SK-N-SH (cell line): Measurements from ENCODE around the gene CCDC112.

ENCODE experiments used
- CTCF ChIP-seq: fragments of 200-600 bp; sonication (generic); IDR thresholded peaks from 2 replicates; pipeline ENCODE4 v1.6.1; 2017; ENCODE audit warnings: antibody characterized with exemption, mild to moderate bottlenecking, moderate library complexity
- ELF1 ChIP-seq: IDR thresholded peaks from 2 replicates; pipeline ENCODE4 v1.4.0; 2012
- EP300 ChIP-seq, 2 experiments: IDR thresholded peaks; 2 replicates each; pipeline versions ENCODE4 v1.4.0 to v1.6.1; 2012; ENCODE audit warnings: borderline replicate concordance in 1 of 2, low read depth in 1 of 2, low read length in 1 of 2
- JUND ChIP-seq: IDR thresholded peaks from 2 replicates; pipeline ENCODE4 v1.4.0; 2012
- MXI1 ChIP-seq: IDR thresholded peaks from 2 replicates; pipeline ENCODE4 v1.6.1; 2012; ENCODE audit warnings: mild to moderate bottlenecking, low read depth, low read length, improper control_type of control experiment
- RAD21 ChIP-seq: IDR thresholded peaks from 2 replicates; pipeline ENCODE4 v1.6.1; 2012; ENCODE audit warnings: mild to moderate bottlenecking, low read length
- REST ChIP-seq: IDR thresholded peaks from 2 replicates; pipeline ENCODE4 v1.6.1; 2012; ENCODE audit warnings: mild to moderate bottlenecking, low read depth, low read length, moderate library complexity
- TCF12 ChIP-seq: IDR thresholded peaks from 2 replicates; pipeline ENCODE4 v1.4.0; 2012
- TEAD4 ChIP-seq: IDR thresholded peaks from 2 replicates; pipeline ENCODE4 v1.4.0; 2012; ENCODE audit warnings: mild to moderate bottlenecking, borderline replicate concordance; ENCODE audit not compliant: insufficient read depth
- USF2 ChIP-seq: fragments of 150-350 bp; IDR thresholded peaks from 2 replicates; pipeline ENCODE4 v1.6.1; 2017; ENCODE audit warnings: antibody characterized with exemption, low read length, low read depth, borderline replicate concordance

GRCh38 chr5:115243412-115243811 is 53.0 kb downstream of the CCDC112 start:
- TF ChIP-seq TCF12 (no peak), CTCF (no peak), EP300 (IDR thresholded peaks at IDR 0.05; ENCODE audit: borderline replicate concordance in 1 of 2, low read depth in 1 of 2, low read length in 1 of 2) (no peak), JUND (no peak), USF2 (no peak), REST (no peak), TEAD4 (no peak), RAD21 (no peak), MXI1 (no peak), ELF1 (no peak)
